Measurements from ENCODE around the gene LAMA2. TPM values are rescaled to one million over a fixed set of nuclear protein-coding genes. Genes with fewer than 3 reads are reported as not detected.

The LAMA2 gene
- polyA plus RNA-seq, 3 donors: not detected

GRCh38 chr6:129009851-129010250 is 126.9 kb downstream of the LAMA2 start:
- no peak overlapping the region for H3K4me3 Mint-ChIP-seq
- no peak overlapping the region for H3K27ac ChIP-seq (ENCODE audit: low read depth in 1 of 2, low read length in 2 of 2)
- H3K4me1 Mint-ChIP-seq: no peaks in the 10 kb centered on the region
- H3K9me3 Mint-ChIP-seq: peaks cover 0 to 3% (median 0%) of the 10 kb centered on the region in 7 donors
- no peak overlapping the region for H2AFZ ChIP-seq (ENCODE audit: insufficient read depth, low read depth, low read length, poor library complexity, severe bottlenecking)
- H3K9me3 ChIP-seq (replicated peaks in 1 of 2; ENCODE audit: control insufficient read depth in 1 of 2, insufficient read depth in 1 of 2, low read length in 2 of 2): no peaks in the 10 kb centered on the region
- H3K4me3 ChIP-seq (replicated peaks in 1 of 3; ENCODE audit: low read depth in 2 of 3, low read length in 3 of 3): no peak overlapping the region
- H3K36me3 ChIP-seq (replicated peaks in 1 of 2; ENCODE audit: control insufficient read depth in 1 of 2, insufficient read depth in 2 of 2, low read length in 2 of 2): no peaks in the 10 kb centered on the region
- no peaks in the 10 kb centered on the region for H3K4me1 ChIP-seq (ENCODE audit: control insufficient read depth in 1 of 2, insufficient read depth in 2 of 2, low read length in 2 of 2)
- no peaks in the 10 kb centered on the region for H3K36me3 Mint-ChIP-seq
- peaks cover 0 to 1% (median 0%) of the 10 kb centered on the region in 3 donors for H3K27me3 Mint-ChIP-seq (ENCODE audit: low read depth in 3 of 3)
- no peaks in the 10 kb centered on the region for H3K27me3 ChIP-seq (ENCODE audit: control insufficient read depth in 2 of 2, insufficient read depth in 2 of 2, low read length in 2 of 2)
- H3K9ac ChIP-seq (ENCODE audit: insufficient read depth, low read length, poor library complexity, severe bottlenecking): no peak overlapping the region
- H4K20me1 ChIP-seq (ENCODE audit: insufficient read depth, low read length): no peaks in the 10 kb centered on the region
- no CpG with 5 or more reads among the region's 1 CpG for WGBS (ENCODE audit: insufficient coverage)
- TF ChIP-seq CTCF (IDR thresholded peaks at IDR 0.05): no peak
- no peak for DNase-seq
- no peak overlapping the region for H3K27ac Mint-ChIP-seq
- H3K4me2 ChIP-seq (replicated peaks; ENCODE audit: extremely low read depth, low read length, poor library complexity, severe bottlenecking): no peak overlapping the region
- intact Hi-C loops (cut with micrococcal nuclease): no loop called here
- H3K79me2 ChIP-seq (ENCODE audit: insufficient read depth, low read length): no peaks in the 10 kb centered on the region

GRCh38 chr6:129014302-129014701 is 131.4 kb downstream of the LAMA2 start:
- no peak overlapping the region for H3K9ac ChIP-seq (ENCODE audit: insufficient read depth, low read length, poor library complexity, severe bottlenecking)
- no peak overlapping the region for H3K27ac ChIP-seq (ENCODE audit: low read depth in 1 of 2, low read length in 2 of 2)
- H2AFZ ChIP-seq (ENCODE audit: insufficient read depth, low read depth, low read length, poor library complexity, severe bottlenecking): no peak overlapping the region
- H3K4me3 ChIP-seq (replicated peaks in 1 of 3; ENCODE audit: low read depth in 2 of 3, low read length in 3 of 3): no peak overlapping the region
- H3K4me2 ChIP-seq (replicated peaks; ENCODE audit: extremely low read depth, low read length, poor library complexity, severe bottlenecking): no peak overlapping the region
- no peaks in the 10 kb centered on the region for H3K36me3 Mint-ChIP-seq
- H3K9me3 ChIP-seq (replicated peaks in 1 of 2; ENCODE audit: control insufficient read depth in 1 of 2, insufficient read depth in 1 of 2, low read length in 2 of 2): no peaks in the 10 kb centered on the region
- H3K27me3 Mint-ChIP-seq (ENCODE audit: low read depth in 3 of 3): no peaks in the 10 kb centered on the region
- intact Hi-C loops (cut with micrococcal nuclease): no loop called here
- no CpG with 5 or more reads among the region's 2 CpGs for WGBS (ENCODE audit: insufficient coverage)
- no peaks in the 10 kb centered on the region for H3K36me3 ChIP-seq (replicated peaks in 1 of 2; ENCODE audit: control insufficient read depth in 1 of 2, insufficient read depth in 2 of 2, low read length in 2 of 2)
- H3K4me1 ChIP-seq (ENCODE audit: control insufficient read depth in 1 of 2, insufficient read depth in 2 of 2, low read length in 2 of 2): no peaks in the 10 kb centered on the region
- H3K79me2 ChIP-seq (ENCODE audit: insufficient read depth, low read length): no peaks in the 10 kb centered on the region
- H3K27ac Mint-ChIP-seq: no peak overlapping the region
- H3K27me3 ChIP-seq (ENCODE audit: control insufficient read depth in 2 of 2, insufficient read depth in 2 of 2, low read length in 2 of 2): no peaks in the 10 kb centered on the region
- no peaks in the 10 kb centered on the region for H3K4me1 Mint-ChIP-seq
- H3K4me3 Mint-ChIP-seq: no peak overlapping the region
- TF ChIP-seq CTCF (IDR thresholded peaks at IDR 0.05): no peak
- peaks cover 0 to 3% (median 0%) of the 10 kb centered on the region in 7 donors for H3K9me3 Mint-ChIP-seq
- no peaks in the 10 kb centered on the region for H4K20me1 ChIP-seq (ENCODE audit: insufficient read depth, low read length)
- DNase-seq: no peak
